T-helper 2 cell treated with Interferon-gamma antibody and Interleukin-4, amounts not matched to agents 5 μg/mL and 100 μg/mL, for 36 hours (primary cell): ENCODE results near the gene CDX1.

Source experiments
- DNase-seq: peaks from one replicate; pipeline ENCODE4 v3.0.0; 2021; ENCODE audit warnings: low spot score
- H3K27ac Mint-ChIP-seq: one replicate; pipeline ENCODE4 v1.8.0; 2021; ENCODE audit warnings: mild to moderate bottlenecking, mixed read lengths
- H3K27me3 Mint-ChIP-seq: one replicate; pipeline ENCODE4 v1.8.0; 2021; ENCODE audit warnings: low read depth, mixed read lengths
- H3K36me3 Mint-ChIP-seq: one replicate; pipeline ENCODE4 v1.8.0; 2021; ENCODE audit warnings: low read depth, mixed read lengths
- H3K4me1 Mint-ChIP-seq: one replicate; pipeline ENCODE4 v1.8.0; 2021; ENCODE audit warnings: low read depth, mixed read lengths
- H3K4me3 Mint-ChIP-seq: one replicate; pipeline ENCODE4 v1.8.0; 2022; ENCODE audit warnings: mild to moderate bottlenecking, moderate library complexity, mixed read lengths
- H3K9me3 Mint-ChIP-seq: one replicate; pipeline ENCODE4 v1.8.0; 2021; ENCODE audit warnings: mixed read lengths

The CDX1 gene

GRCh38 chr5:150166650-150167511, at the start of gene CDX1:
CDX1 (plus strand) TSS chr5:150166778; CDS start chr5:150166877, 99 bp downstream.
- Mint-ChIP-seq H3K9me3 (no peaks in the 10 kb centered on the region), H3K4me3 (no peak within 1 kb of the TSS)

DNA sequence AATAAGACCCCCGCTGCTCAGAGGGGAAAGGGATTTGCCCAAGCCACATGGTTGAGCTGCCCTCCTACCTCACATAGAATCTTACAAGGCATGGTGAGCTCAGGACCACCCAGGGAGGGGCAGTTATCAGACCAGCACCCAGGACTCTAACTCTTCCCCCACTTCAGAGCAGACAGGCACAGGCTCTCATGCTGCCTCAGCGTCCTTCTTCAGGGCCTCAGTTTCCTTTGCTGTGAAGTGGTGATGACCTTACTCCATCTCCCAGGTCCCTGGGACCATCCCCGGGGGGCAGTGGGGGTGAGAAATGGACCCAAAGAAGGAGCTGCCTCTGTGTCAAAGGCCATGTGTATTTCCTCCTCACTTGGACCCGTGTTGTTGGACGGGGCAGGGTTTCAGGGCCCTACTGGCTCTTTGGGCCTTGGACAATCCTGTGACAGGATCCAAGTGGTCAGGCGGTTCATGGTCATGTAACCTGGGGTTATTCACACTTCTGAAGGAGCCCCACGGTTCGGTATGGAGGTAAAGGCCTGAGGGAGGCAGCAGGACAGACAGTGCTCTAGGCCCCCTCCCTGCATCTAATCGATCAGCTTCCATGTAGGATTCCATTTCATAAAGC, 48.5 kb upstream of the CDX1 start:
- no peak for DNase-seq
- no peaks in the 10 kb centered on the region for H3K9me3 Mint-ChIP-seq
- no peaks in the 10 kb centered on the region for H3K36me3 Mint-ChIP-seq
- peaks cover 3% of the 10 kb centered on the region for H3K4me1 Mint-ChIP-seq
- H3K4me3 Mint-ChIP-seq, result no peak overlapping the region
- H3K27me3 Mint-ChIP-seq, result no peaks in the 10 kb centered on the region
- H3K27ac Mint-ChIP-seq, result no peak overlapping the region

More at GRCh38 chr5:150166650-150167511, at the start of gene CDX1:
- Mint-ChIP-seq H3K4me1 (no peaks in the 10 kb centered on the region), H3K27ac (no peak within 1 kb of the TSS), H3K36me3 (no peaks in the 10 kb centered on the region), H3K27me3 (peaks cover 49% of the 10 kb centered on the region)
- DNase-seq, result no peak

- Mint-ChIP-seq H3K4me1 (peaks cover 3% of the 10 kb centered on the region), H3K36me3 (no peaks in the 10 kb centered on the region), H3K27ac (no peak overlapping the region), H3K4me3 (no peak overlapping the region), H3K27me3 (no peaks in the 10 kb centered on the region), H3K9me3 (no peaks in the 10 kb centered on the region)
- no peak for DNase-seq
Observed at GRCh38 chr5:150118561-150119229, 47.9 kb upstream of the CDX1 start.

DNA sequence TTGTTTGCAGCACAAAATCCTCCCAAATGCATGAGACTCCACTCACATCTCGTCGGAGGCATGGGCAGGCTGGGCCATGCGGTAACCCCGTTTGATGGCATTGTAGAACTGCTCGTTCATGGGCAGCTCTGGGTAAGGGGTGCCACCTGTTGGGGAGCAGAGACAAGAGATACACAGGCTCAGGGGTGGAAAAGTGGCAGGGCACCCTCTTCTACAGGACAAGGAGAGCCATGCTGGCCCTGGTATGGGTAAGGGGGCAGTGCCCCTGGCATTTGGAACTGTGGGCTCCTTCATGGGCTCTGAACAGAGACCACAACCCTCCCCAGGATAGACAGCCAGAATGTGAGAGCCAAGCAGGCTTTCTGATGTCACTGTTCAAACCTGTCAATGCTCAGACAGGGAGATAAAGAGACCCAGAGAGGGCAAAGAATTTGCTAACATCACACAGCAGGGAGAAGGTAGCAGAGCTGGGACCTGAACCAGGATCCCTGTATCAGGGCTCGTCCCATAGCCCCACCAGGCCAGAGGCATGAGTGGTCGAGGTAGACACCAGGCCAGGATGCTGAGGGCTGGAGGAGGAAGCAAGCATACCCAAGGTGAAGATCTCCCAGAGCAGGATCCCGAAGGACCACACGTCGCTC, 47.0 kb upstream of the CDX1 start:
- Mint-ChIP-seq H3K27me3 (no peaks in the 10 kb centered on the region), H3K36me3 (no peaks in the 10 kb centered on the region), H3K4me3 (no peak overlapping the region), H3K27ac (no peak overlapping the region), H3K4me1 (peaks cover 3% of the 10 kb centered on the region), H3K9me3 (no peaks in the 10 kb centered on the region)
- DNase-seq, result no peak

DNA sequence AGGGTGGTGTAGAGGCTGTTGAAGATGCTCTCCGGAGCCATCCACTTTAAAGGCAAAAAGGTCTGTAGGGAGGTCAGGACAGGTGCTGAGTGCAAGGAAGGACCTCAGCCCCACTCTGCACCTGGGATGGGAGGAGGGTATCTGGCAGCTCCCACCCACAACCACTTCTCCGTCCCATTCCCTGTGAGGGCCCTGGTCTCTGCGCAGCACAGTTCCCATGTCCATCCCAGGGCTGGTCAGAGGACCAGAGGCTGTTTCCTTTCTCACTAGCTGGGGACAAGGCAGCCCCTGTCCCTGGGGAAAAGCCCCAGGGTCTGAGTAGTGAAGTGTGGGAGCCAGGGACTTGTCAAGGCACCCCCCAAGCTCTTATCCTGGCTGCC, 46.5 kb upstream of the CDX1 start:
- Mint-ChIP-seq H3K4me3 (no peak overlapping the region), H3K27me3 (no peaks in the 10 kb centered on the region), H3K9me3 (no peaks in the 10 kb centered on the region), H3K36me3 (no peaks in the 10 kb centered on the region), H3K27ac (no peak overlapping the region), H3K4me1 (peaks cover 3% of the 10 kb centered on the region)
- no peak for DNase-seq

- Mint-ChIP-seq H3K27me3 (no peaks in the 10 kb centered on the region), H3K36me3 (no peaks in the 10 kb centered on the region), H3K9me3 (no peaks in the 10 kb centered on the region), H3K4me1 (peaks cover 3% of the 10 kb centered on the region), H3K4me3 (no peak overlapping the region), H3K27ac (no peak overlapping the region)
- DNase-seq, result no peak
Observed at GRCh38 chr5:150120617-150121447, 45.7 kb upstream of the CDX1 start.

- no peaks in the 10 kb centered on the region for H3K27me3 Mint-ChIP-seq
- H3K36me3 Mint-ChIP-seq, result no peaks in the 10 kb centered on the region
- H3K4me3 Mint-ChIP-seq, result no peak overlapping the region
- no peaks in the 10 kb centered on the region for H3K9me3 Mint-ChIP-seq
- DNase-seq, result no peak
- peak overlapping the region; percentile 77 for H3K27ac Mint-ChIP-seq
- peaks cover 3% of the 10 kb centered on the region for H3K4me1 Mint-ChIP-seq
Observed at GRCh38 chr5:150121448-150122157, 45.0 kb upstream of the CDX1 start.

- peak overlapping the region; percentile 77 for H3K27ac Mint-ChIP-seq
- no peak overlapping the region for H3K4me3 Mint-ChIP-seq
- DNase-seq, result peak; percentile 17
- H3K36me3 Mint-ChIP-seq, result no peaks in the 10 kb centered on the region
- H3K4me1 Mint-ChIP-seq, result peaks cover 3% of the 10 kb centered on the region
- no peaks in the 10 kb centered on the region for H3K27me3 Mint-ChIP-seq
- no peaks in the 10 kb centered on the region for H3K9me3 Mint-ChIP-seq
Observed at GRCh38 chr5:150122158-150122510, 44.4 kb upstream of the CDX1 start.

DNA sequence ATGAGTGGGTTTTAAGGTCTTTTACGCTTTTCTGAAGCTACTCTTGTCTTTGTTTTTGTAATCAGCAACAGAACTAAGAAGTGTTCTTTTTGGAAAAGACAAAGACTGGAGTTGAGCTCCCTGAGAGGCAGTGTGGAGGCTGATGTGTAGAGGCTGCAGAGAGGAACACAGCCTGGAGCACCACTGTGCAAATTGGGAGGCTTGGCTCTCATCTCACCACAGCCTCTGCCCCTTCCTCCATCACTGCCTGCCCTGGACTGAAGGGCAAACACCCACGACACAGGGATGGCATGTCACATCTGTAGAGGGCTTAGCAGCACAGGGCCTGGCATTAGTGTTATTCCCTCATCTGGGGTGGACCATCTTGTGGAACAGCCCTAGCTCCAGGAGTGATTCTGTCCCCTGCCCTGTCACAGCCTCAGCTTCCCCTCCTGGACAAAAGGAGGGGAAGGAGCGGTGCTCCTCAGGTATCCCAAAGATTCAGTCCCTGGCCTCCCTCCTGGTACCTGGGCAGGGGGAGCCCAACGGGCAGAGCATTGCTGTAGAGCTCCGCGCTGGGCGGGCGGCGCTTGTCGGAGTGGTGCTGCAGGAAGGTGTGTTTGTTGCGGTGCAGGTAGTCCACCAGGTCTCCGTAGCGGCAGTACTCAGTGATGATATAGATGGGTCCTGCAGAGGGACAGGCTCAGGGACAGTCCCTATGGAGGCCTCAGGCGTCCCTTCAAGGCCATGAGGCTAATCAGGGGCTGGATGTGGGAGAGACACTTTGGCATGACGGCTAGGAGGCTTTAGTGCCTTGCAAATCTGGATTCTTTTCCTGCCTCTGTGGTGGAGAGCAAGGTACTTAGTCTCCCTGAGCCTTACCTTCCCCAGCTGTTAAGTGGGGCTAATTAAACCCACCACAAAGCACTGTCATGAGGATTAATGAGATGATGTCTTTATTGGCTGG, 43.8 kb upstream of the CDX1 start:
- no peaks in the 10 kb centered on the region for H3K9me3 Mint-ChIP-seq
- peaks cover 3% of the 10 kb centered on the region for H3K4me1 Mint-ChIP-seq
- DNase-seq, result no peak
- no peak overlapping the region for H3K4me3 Mint-ChIP-seq
- no peaks in the 10 kb centered on the region for H3K27me3 Mint-ChIP-seq
- no peaks in the 10 kb centered on the region for H3K36me3 Mint-ChIP-seq
- H3K27ac Mint-ChIP-seq, result no peak overlapping the region

- no peak for DNase-seq
- H3K9me3 Mint-ChIP-seq, result no peaks in the 10 kb centered on the region
- H3K27ac Mint-ChIP-seq, result no peak overlapping the region
- no peaks in the 10 kb centered on the region for H3K27me3 Mint-ChIP-seq
- H3K36me3 Mint-ChIP-seq, result no peaks in the 10 kb centered on the region
- H3K4me1 Mint-ChIP-seq, result peaks cover 3% of the 10 kb centered on the region
- H3K4me3 Mint-ChIP-seq, result no peak overlapping the region
Observed at GRCh38 chr5:150123542-150123941, 43.0 kb upstream of the CDX1 start.

DNA sequence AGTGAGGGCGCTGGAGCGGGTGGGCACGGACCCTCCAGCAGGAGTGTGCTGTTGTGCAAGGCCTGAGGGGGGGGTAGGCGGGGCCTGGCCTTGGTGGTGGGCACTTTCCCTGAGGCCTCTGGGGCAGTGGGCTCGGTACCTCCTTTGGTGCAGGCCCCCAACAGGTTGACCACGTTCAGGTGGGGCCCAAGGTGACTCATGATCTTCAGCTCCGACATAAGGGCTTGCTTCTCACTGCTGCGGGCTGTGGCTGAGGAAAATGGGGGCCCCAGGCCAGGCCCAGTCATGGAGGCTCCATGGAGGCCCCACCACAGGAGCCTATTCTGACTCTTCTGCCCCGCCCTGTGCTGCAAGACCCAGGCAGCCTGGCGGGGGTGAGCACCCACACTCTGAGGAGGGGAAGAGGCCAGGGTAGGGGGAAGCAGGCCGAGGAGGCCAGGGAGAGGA, 42.4 kb upstream of the CDX1 start:
- H3K4me1 Mint-ChIP-seq, result peaks cover 3% of the 10 kb centered on the region
- no peak for DNase-seq
- H3K9me3 Mint-ChIP-seq, result no peaks in the 10 kb centered on the region
- H3K4me3 Mint-ChIP-seq, result no peak overlapping the region
- H3K27ac Mint-ChIP-seq, result no peak overlapping the region
- H3K36me3 Mint-ChIP-seq, result no peaks in the 10 kb centered on the region
- no peaks in the 10 kb centered on the region for H3K27me3 Mint-ChIP-seq

DNA sequence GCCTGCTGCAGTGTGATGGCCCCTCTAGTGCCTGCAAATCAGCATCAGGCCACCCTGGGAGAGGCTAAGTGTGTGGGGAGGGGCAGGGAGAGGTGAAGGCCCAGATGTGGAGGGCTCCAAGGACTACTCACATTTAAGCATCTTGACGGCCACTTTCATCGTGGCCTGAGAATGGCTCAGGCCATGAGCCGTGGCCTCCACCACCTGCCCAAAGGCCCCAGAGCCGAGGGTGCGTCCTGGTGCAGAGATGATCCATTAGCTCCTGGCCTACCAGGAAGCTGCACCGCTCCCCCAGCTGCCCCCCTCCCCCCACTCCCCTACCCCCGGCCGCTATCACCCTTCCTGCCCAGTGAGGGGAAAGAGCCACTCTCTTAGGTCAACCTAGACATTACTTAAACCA, 42.0 kb upstream of the CDX1 start:
- Mint-ChIP-seq H3K27ac (no peak overlapping the region), H3K9me3 (no peaks in the 10 kb centered on the region), H3K4me3 (no peak overlapping the region), H3K36me3 (no peaks in the 10 kb centered on the region), H3K27me3 (no peaks in the 10 kb centered on the region), H3K4me1 (peaks cover 3% of the 10 kb centered on the region)
- DNase-seq, result no peak
